Measurements from ENCODE around the gene ROR1. TPM values are rescaled to one million over a fixed set of nuclear protein-coding genes. Genes with fewer than 3 reads are reported as not detected.

The ROR1 gene
- total RNA-seq, 4 donors from 2014 or later = 10.6 to 21.7 (median 15.1) TPM

GRCh38 chr1:64133036-64133435, 359.2 kb downstream of the ROR1 start:
- Histone ChIP-seq H3K36me3 (no peaks in the 10 kb centered on the region), H3K4me3 (no peak overlapping the region), H3K27ac (no peak overlapping the region), H3K4me1 (peaks cover 6% of the 10 kb centered on the region), H3K9me3 (no peaks in the 10 kb centered on the region), H3K27me3 (no peaks in the 10 kb centered on the region)
- TF ChIP-seq POLR2A (IDR thresholded peaks at IDR 0.05) (no peak), CTCF (IDR thresholded peaks at IDR 0.05) (no peak), POLR2AphosphoS5 (IDR thresholded peaks at IDR 0.05) (no peak), EP300 (IDR thresholded peaks at IDR 0.05) (no peak)
- WGBS = 69% methylated on average over 5 of the region's 5 CpGs
- DNase-seq (ENCODE audit: low spot score in 2 of 2) = no peak

- WGBS = 94% methylated on average over 3 of the region's 3 CpGs
- Histone ChIP-seq H3K4me3 (no peak overlapping the region), H3K27ac (no peak overlapping the region), H3K9me3 (no peaks in the 10 kb centered on the region), H3K27me3 (no peaks in the 10 kb centered on the region), H3K4me1 (peaks cover 6% of the 10 kb centered on the region), H3K36me3 (peaks cover 3% of the 10 kb centered on the region)
- TF ChIP-seq POLR2A (IDR thresholded peaks at IDR 0.05) = no peak
- no peak for TF ChIP-seq POLR2AphosphoS5 (IDR thresholded peaks at IDR 0.05)
- TF ChIP-seq EP300 (IDR thresholded peaks at IDR 0.05) = no peak
- no peak for TF ChIP-seq CTCF (IDR thresholded peaks at IDR 0.05)
- no peak for DNase-seq (ENCODE audit: low spot score in 2 of 2)
Measured at GRCh38 chr1:64135462-64136223, 361.8 kb downstream of the ROR1 start.

- TF ChIP-seq POLR2A (IDR thresholded peaks at IDR 0.05) (no peak), POLR2AphosphoS5 (IDR thresholded peaks at IDR 0.05) (no peak), EP300 (IDR thresholded peaks at IDR 0.05) (no peak), CTCF (IDR thresholded peaks at IDR 0.05) (no peak)
- Histone ChIP-seq H3K9me3 (no peaks in the 10 kb centered on the region), H3K4me3 (no peak overlapping the region), H3K27ac (no peak overlapping the region), H3K36me3 (peaks cover 3% of the 10 kb centered on the region), H3K4me1 (peaks cover 6% of the 10 kb centered on the region), H3K27me3 (no peaks in the 10 kb centered on the region)
- WGBS = 79% methylated on average over 5 of the region's 5 CpGs
- no peak for DNase-seq (ENCODE audit: low spot score in 2 of 2)
Measured at GRCh38 chr1:64136296-64136695, 362.5 kb downstream of the ROR1 start.

- TF ChIP-seq EP300 (IDR thresholded peaks at IDR 0.05) (no peak), CTCF (IDR thresholded peaks at IDR 0.05) (peak; percentile 75 to 84)
Measured at GRCh38 chr1:64136752-64137411, 363.1 kb downstream of the ROR1 start.

GRCh38 chr1:64137412-64137803, 363.6 kb downstream of the ROR1 start:
- Histone ChIP-seq H3K27me3 (no peaks in the 10 kb centered on the region), H3K36me3 (peaks cover 3% of the 10 kb centered on the region), H3K27ac (no peak overlapping the region), H3K4me3 (no peak overlapping the region), H3K9me3 (no peaks in the 10 kb centered on the region), H3K4me1 (peaks cover 6% of the 10 kb centered on the region)
- DNase-seq (ENCODE audit: low spot score in 2 of 2) = no peak
- WGBS = 44% methylated on average over 4 of the region's 4 CpGs
- TF ChIP-seq EP300 (IDR thresholded peaks at IDR 0.05) = no peak
- no peak for TF ChIP-seq POLR2A (IDR thresholded peaks at IDR 0.05)
- no peak for TF ChIP-seq POLR2AphosphoS5 (IDR thresholded peaks at IDR 0.05)
- no peak for TF ChIP-seq CTCF (IDR thresholded peaks at IDR 0.05)

More at GRCh38 chr1:64136752-64137411, 363.1 kb downstream of the ROR1 start:
- H3K4me3 ChIP-seq = no peak overlapping the region
- H3K27me3 ChIP-seq = no peaks in the 10 kb centered on the region
- peak; percentile 84 to 86 for DNase-seq (ENCODE audit: low spot score in 2 of 2)
- peaks cover 3% of the 10 kb centered on the region for H3K36me3 ChIP-seq
- peaks cover 6% of the 10 kb centered on the region for H3K4me1 ChIP-seq
- no peak overlapping the region for H3K27ac ChIP-seq
- WGBS = 31% methylated on average over 7 of the region's 7 CpGs
- no peaks in the 10 kb centered on the region for H3K9me3 ChIP-seq

Data from suprapubic skin (tissue), 4 donors.